Measurements from ENCODE around the gene NPBWR2.

Gene NPBWR2

GRCh38 chr20:64056639-64056888 is 50.8 kb downstream of the NPBWR2 start:
- Mint-ChIP-seq H3K27me3 (peaks cover 51% of the 10 kb centered on the region), H3K9me3 (no peaks in the 10 kb centered on the region), H3K4me1 (peaks cover 35% of the 10 kb centered on the region), H3K4me3 (no peak overlapping the region), H3K27ac (no peak overlapping the region), H3K36me3 (peaks cover 2% of the 10 kb centered on the region)
- DNase-seq = no peak
- CTCF ChIA-PET = no interaction called here

- H3K27ac Mint-ChIP-seq = no peak overlapping the region
- peaks cover 35% of the 10 kb centered on the region for H3K4me1 Mint-ChIP-seq
- CTCF ChIA-PET = interaction anchor here (4.7 kb wide), 1 partner anchor 16 kb away, joined by 27 read pairs; no protein-coding TSS in a partner anchor
- peaks cover 2% of the 10 kb centered on the region for H3K36me3 Mint-ChIP-seq
- no peak overlapping the region for H3K4me3 Mint-ChIP-seq
- no peaks in the 10 kb centered on the region for H3K9me3 Mint-ChIP-seq
- peaks cover 56% of the 10 kb centered on the region for H3K27me3 Mint-ChIP-seq
- no peak for DNase-seq
These were observed 51.3 kb downstream of the NPBWR2 start for GRCh38 chr20:64055893-64056638.

- no peak overlapping the region for H3K4me3 Mint-ChIP-seq
- CTCF ChIA-PET = interaction anchor here (4.7 kb wide), 1 partner anchor 15 kb away, joined by 27 read pairs; no protein-coding TSS in a partner anchor
- peak overlapping the region; percentile 24 for H3K27ac Mint-ChIP-seq
- no peak for DNase-seq
- peaks cover 2% of the 10 kb centered on the region for H3K36me3 Mint-ChIP-seq
- peaks cover 35% of the 10 kb centered on the region for H3K4me1 Mint-ChIP-seq
- peaks cover 62% of the 10 kb centered on the region for H3K27me3 Mint-ChIP-seq
- H3K9me3 Mint-ChIP-seq = no peaks in the 10 kb centered on the region
These were observed 51.9 kb downstream of the NPBWR2 start for GRCh38 chr20:64055396-64055892.

- H3K9me3 Mint-ChIP-seq = no peaks in the 10 kb centered on the region
- H3K36me3 Mint-ChIP-seq = peaks cover 2% of the 10 kb centered on the region
- H3K4me3 Mint-ChIP-seq = no peak overlapping the region
- no peak overlapping the region for H3K27ac Mint-ChIP-seq
- peaks cover 34% of the 10 kb centered on the region for H3K4me1 Mint-ChIP-seq
- H3K27me3 Mint-ChIP-seq = peaks cover 62% of the 10 kb centered on the region
- no peak for DNase-seq
- CTCF ChIA-PET = interaction anchor here (0.7 to 4.7 kb wide), 3 partner anchors 14 to 74 kb away, joined by 3 to 27 read pairs (median 4); partner anchors contain the start of gene SAMD10
These were observed 53.3 kb downstream of the NPBWR2 start for GRCh38 chr20:64053841-64054661.

Data from activated naive CD4-positive, alpha-beta T cell treated with anti-CD3 and anti-CD28 coated beads, Interleukin-2, amount 10 ng/mL, durations not matched to agents 7 days and 5 days (primary cell).